ENCODE data around the gene ENPP4. TPM values are rescaled to one million over a fixed set of nuclear protein-coding genes. Genes with fewer than 3 reads are reported as not detected.
"Not testable (repeated sequence)": the region's sequence is repeated elsewhere in the genome, so short reads cannot be mapped to it uniquely, and the experiment has no call there.

Gene ENPP4
- total and polyA plus RNA-seq, 12 donors: 2.2 to 31.0 (median 14.6) TPM

DNA sequence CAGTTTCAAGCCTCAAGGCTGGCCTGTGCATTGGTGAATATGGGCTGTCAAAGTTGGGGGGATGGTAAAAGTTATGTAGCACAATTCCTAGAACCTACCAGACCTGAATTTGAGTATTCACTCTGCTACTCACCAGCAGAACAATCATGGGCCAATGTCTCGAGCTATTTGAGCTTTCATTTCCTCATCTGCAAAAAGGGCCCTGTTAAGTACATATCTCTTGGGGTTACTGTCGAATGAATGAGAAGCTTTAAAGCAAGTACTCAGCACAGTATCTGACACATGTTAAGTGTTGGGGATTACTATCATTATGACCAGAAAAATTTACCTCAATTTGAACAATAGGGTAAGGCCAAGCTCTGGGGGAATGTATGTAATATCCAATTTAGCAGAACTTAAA is 13.5 kb upstream of the ENPP4 start:
- no peaks in the 10 kb centered on the region for H3K4me1 ChIP-seq (replicated peaks in 1 of 2)
- H3K27ac ChIP-seq: no peak overlapping the region
- no peak for DNase-seq
- intact Hi-C loops (cut with DNase I): no loop called here
- no peaks in the 10 kb centered on the region for H3K27me3 ChIP-seq
- no peaks in the 10 kb centered on the region for H3K36me3 ChIP-seq (replicated peaks in 1 of 2)
- H3K9me3 ChIP-seq (replicated peaks in 1 of 3): no peaks in the 10 kb centered on the region
- H3K4me3 ChIP-seq: no peak overlapping the region
- TF ChIP-seq POLR2A (IDR thresholded peaks at IDR 0.05): no peak
- TF ChIP-seq, protein P1, sequence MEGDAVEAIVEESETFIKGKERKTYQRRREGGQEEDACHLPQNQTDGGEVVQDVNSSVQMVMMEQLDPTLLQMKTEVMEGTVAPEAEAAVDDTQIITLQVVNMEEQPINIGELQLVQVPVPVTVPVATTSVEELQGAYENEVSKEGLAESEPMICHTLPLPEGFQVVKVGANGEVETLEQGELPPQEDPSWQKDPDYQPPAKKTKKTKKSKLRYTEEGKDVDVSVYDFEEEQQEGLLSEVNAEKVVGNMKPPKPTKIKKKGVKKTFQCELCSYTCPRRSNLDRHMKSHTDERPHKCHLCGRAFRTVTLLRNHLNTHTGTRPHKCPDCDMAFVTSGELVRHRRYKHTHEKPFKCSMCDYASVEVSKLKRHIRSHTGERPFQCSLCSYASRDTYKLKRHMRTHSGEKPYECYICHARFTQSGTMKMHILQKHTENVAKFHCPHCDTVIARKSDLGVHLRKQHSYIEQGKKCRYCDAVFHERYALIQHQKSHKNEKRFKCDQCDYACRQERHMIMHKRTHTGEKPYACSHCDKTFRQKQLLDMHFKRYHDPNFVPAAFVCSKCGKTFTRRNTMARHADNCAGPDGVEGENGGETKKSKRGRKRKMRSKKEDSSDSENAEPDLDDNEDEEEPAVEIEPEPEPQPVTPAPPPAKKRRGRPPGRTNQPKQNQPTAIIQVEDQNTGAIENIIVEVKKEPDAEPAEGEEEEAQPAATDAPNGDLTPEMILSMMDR (IDR thresholded peaks at IDR 0.05): no peak
- WGBS, 4 donors: 83 to 90% (median 84%) methylated on average over 2 of the region's 2 CpGs

DNA sequence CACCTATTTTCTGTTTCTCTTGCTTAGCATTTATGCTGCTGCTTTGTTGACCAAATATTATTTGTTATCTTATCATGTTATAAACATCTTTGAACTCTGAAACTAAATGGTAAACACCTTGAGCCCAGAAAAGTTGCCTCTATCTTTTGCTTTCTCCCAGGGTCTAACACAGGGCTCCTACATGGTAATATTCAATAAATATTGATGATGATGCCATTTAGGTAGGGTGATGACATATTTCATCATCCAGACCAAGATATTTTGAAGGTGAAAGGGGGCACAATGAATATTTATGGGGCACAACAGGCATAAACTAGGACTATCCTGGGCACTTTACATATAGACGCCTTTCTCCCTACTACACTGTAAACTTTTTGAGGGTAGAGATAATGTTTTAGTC is 11.6 kb upstream of the ENPP4 start:
- no peaks in the 10 kb centered on the region for H3K9me3 ChIP-seq (replicated peaks in 1 of 3)
- 91 to 100% (median 96%) methylated on average over 1 of the region's 1 CpG for WGBS, 4 donors

DNA sequence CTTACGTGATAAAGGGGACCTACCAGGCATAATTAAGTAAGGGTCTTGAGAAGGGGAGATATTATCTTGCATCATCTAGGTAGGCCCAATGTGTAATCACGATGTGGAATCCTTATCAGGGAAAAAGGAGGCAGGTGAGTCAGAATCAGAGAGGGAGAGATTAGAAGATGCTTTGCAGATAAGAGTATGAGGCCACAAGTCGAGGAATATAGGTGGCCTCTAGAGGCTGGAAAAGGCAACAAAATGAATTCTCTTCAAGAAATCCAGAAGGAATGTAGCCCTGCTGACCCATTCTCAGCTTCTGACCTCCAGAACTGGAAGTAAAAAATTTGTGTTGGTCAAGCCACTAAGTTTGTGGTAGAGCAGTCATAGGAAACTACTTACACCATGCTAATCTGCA is 11.0 kb upstream of the ENPP4 start:
- Histone ChIP-seq H3K9me3 (replicated peaks in 1 of 3) (no peaks in the 10 kb centered on the region), H3K27me3 (no peaks in the 10 kb centered on the region), H3K36me3 (replicated peaks in 1 of 2) (no peaks in the 10 kb centered on the region), H3K4me3 (no peak overlapping the region), H3K4me1 (replicated peaks in 1 of 2) (no peaks in the 10 kb centered on the region), H3K27ac (no peak overlapping the region)
- no peak for DNase-seq
- WGBS, 4 donors: 78 to 86% (median 80%) methylated on average over 3 of the region's 3 CpGs
- TF ChIP-seq, protein P1 (IDR thresholded peaks at IDR 0.05): no peak
- no peak for TF ChIP-seq POLR2A (IDR thresholded peaks at IDR 0.05)
- intact Hi-C loops (cut with DNase I): no loop called here

More for the DNA sequence above, 11.6 kb upstream of the ENPP4 start:
- no peak for DNase-seq
- no peaks in the 10 kb centered on the region for H3K36me3 ChIP-seq (replicated peaks in 1 of 2)
- no peak overlapping the region for H3K4me3 ChIP-seq
- intact Hi-C loops (cut with DNase I): no loop called here
- TF ChIP-seq POLR2A (IDR thresholded peaks at IDR 0.05): no peak
- TF ChIP-seq, protein P1 (IDR thresholded peaks at IDR 0.05): no peak
- no peak overlapping the region for H3K27ac ChIP-seq
- H3K27me3 ChIP-seq: no peaks in the 10 kb centered on the region
- H3K4me1 ChIP-seq (replicated peaks in 1 of 2): no peaks in the 10 kb centered on the region

DNA sequence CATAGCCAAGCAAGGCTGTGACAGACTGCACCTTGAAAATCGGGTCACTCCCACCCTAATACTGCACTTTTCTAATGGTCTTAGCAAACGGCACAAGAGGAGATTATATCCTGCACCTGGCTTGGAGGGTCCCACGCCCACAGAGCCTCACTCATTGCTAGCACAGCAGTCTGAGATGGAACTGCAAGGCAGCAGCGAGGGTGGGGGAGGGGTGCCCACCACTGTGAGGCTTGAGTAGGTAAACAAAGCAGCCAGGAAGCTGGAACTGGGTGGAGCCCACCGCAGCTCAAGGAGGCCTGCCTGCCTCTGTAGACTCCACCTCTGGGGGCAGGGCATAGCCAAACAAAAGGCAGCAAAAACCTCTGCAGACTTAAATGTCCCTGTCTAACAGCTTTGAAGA is 10.1 kb upstream of the ENPP4 start:
- WGBS, 4 donors: 42 to 80% (median 65%) methylated on average over 2 to 5 of the region's 5 CpGs
- H3K27ac ChIP-seq; H3K9me3 ChIP-seq (replicated peaks in 1 of 3); H3K4me1 ChIP-seq (replicated peaks in 1 of 2); H3K4me3 ChIP-seq; DNase-seq; intact Hi-C loops (cut with DNase I); H3K36me3 ChIP-seq (replicated peaks in 1 of 2); H3K27me3 ChIP-seq: not testable (repeated sequence)

DNA sequence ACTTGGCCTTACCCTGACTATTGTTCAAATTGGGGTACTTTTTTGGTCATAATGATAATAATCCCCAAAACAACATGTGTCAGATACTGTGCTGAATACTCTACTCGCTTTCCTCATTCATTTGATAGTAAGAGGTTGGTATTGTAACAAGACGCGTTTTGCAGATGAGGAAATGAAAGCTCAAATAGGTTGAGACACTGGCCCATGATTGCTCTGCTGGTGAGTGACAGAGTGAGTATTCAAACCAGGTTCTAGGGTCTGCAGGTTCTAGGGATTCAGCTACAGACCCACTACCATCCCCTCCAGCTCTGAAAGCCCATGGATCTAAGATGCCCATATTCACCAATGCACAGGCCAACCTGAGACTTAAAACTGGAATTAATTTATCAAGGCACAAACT is 1.3 kb upstream of the ENPP4 start:
- 71 to 76% (median 75%) methylated on average over 3 of the region's 3 CpGs for WGBS, 4 donors
- Histone ChIP-seq H3K4me1 (replicated peaks in 1 of 2) (peaks cover 3 to 11% of the 10 kb centered on the region in 2 donors), H3K4me3 (no peak overlapping the region), H3K36me3 (replicated peaks in 1 of 2) (no peaks in the 10 kb centered on the region), H3K9me3 (replicated peaks in 1 of 3) (no peaks in the 10 kb centered on the region), H3K27ac (no peak overlapping the region), H3K27me3 (no peaks in the 10 kb centered on the region)
- DNase-seq: no peak
- TF ChIP-seq, protein P1 (IDR thresholded peaks at IDR 0.05): no peak
- TF ChIP-seq POLR2A (IDR thresholded peaks at IDR 0.05): no peak
- intact Hi-C loops (cut with DNase I): no loop called here

Measured in adrenal gland (tissue), 12 donors.